HG02884 (cell line): Measurements from ENCODE around the gene PECR.
"Not testable (repeated sequence)": the region's sequence is repeated elsewhere in the genome, so short reads cannot be mapped to it uniquely, and the experiment has no call there.

Experiments used
- ATAC-seq: cut with Tn5 transposase; IDR thresholded peaks from one replicate; pipeline ENCODE4 v1.9.1; 2021; ENCODE audit warnings: mild to moderate bottlenecking, moderate library complexity; ENCODE audit not compliant: unreplicated experiment

PECR gene

GRCh38 chr2:216107320-216107719 lies 25.7 kb upstream of the PECR start:
- no peak for ATAC-seq

DNA sequence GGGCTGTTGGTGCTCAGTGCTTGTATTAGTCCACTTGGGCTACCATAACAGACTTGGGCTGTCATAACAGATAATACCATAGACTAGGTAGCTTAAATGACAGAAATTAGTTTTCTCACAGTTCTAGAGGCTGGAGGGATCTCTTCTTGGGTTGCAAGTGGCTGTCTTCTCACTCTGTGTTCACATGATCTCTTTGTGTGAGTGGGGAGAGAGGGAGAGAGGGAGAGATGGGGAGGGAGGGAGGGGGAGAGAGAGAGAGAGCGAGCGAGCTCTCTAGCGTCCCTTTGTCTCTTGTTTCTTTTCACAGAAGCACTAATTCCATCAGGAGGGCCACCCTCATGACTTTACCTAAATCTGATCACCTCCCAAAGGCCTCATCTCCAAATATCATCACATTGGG lies 23.1 kb upstream of the PECR start:
- no peak for ATAC-seq

- no peak for ATAC-seq
Observed at GRCh38 chr2:216103213-216103612, 21.6 kb upstream of the PECR start.

DNA sequence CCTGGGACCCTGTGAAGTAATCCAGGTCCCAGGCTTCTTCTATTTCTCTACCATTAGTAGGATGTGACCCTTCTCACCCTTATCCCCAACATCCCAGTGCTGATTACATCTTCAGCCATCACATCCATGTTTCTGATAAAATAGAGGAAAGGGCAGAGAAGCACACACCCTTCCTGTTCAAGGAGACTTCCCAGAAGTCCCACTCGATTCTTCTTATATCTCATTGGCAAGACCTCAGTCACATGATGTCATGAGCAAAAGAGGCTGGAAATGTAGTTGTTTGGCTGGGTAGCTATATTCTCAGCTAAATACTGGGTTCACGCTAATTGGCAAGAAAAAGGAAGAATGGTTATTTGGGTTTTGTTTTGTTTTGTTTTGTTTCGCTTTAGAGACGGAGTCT lies 19.5 kb upstream of the PECR start:
- ATAC-seq = no peak

GRCh38 chr2:216098421-216099334 lies 17.1 kb upstream of the PECR start:
- ATAC-seq = no peak

- ATAC-seq = no peak
Observed at GRCh38 chr2:216094701-216095100, 13.1 kb upstream of the PECR start.

DNA sequence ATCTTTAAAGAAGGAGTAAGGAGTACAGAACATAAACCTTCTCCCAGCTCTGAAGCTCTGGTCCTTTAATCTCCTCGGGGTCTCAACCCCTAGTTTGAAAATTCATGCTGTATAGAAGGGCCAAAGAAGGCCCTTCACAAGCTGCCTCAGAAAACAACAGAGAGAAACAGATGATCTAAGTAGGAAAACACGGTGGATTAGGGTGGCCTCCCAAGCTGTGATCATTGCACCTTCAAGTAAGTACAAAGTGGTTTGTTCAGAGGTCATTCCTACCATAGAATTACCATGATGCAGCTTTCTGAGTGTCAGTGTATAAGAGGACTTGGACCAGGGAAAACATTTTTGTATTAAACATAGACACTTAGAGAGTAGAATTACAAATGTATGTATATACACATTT lies 11.0 kb upstream of the PECR start:
- no peak for ATAC-seq

DNA sequence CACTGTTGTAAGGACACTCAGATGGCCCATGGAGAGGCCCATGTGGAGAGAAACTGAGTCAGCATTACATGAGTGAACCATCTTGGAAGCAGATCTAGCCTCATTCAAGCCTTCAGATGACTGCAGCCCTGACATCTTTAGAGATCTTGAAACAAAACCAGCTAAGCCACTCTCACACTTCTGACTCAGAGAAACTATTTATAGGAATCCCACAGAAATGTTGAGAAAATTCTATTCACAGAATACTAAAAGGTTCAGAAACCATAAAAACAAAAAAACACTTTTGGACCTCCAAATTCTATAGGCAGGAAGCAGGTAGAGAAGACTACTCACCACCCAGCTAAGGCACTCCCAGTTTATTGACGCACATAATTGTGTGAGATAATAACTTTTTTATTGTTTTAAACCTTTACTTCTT lies 8.8 kb upstream of the PECR start:
- no peak for ATAC-seq

DNA sequence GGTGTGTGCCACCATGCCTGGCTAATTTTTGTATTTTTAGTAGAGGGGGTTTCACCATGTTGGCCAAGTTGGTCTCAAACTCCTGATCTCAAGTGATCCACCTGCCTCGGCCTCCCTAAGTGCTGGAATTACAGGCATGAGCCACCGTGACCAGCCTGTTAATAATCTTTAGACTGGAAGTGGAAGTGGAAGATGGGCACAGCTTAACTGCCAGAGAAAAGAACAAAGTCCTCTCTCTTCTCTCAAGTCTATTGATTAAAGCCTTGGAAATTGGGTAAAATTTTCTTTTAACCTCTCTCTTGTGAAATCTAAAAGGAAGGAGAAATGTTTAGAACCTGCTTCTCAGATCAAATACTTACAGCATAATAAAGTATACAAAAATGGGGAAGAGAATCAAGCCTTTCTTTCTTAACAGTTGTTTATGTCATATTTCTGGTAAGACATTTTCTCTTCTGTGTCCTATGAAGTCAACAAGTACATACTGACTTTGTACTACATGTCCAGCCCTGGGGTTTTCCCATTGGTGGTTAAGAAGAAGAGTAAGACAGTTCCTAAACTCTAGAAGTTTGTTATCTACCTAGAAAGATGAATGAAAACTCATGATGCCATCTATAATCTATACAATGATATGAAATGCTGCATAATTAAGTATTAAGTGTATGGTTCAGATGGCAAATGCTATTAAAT lies 4.7 kb upstream of the PECR start:
- ATAC-seq = no peak

- ATAC-seq = no peak
Observed at GRCh38 chr2:216084547-216084946, 2.9 kb upstream of the PECR start.

DNA sequence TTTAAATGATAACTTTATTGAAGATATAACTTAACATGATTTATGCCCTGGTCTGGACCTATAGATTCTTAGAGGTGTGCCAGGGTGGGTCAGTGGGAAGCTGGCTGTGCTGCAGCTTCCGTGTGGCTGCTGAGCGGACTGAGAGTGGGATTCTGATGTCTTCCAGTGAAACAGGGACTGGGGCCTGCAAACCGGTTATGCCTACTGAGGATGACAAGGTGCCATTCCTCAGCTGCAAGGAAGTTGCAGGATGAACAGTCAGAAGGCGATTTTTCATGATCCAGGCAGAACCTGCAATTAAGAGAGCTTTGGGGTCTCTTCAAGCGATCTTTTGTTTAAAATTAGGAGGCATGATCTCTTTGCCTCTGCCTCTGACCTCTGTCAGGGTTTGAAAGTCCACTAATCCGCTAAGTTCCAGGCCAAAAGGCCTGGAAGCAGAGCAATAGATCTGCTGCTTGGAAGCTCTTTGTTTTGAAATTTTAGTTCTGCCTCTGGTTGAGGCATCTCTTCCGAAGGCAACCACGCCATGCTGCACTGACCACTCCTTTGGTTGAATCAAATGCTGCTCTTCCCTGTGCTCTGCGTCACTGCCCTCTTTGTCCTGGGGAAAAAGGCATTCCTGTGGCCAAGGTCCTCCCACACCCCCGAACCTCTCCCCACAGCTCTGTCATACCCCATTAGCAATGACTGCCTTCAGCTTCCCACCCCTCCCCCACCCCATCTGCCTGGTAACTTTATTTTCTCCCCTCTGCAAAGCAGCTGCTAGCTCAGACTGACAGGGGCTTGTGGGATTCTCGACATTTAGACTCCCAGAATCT lies 2.1 kb upstream of the PECR start:
- ATAC-seq = no peak

GRCh38 chr2:216082805-216083204 lies 1.2 kb upstream of the PECR start:
- ATAC-seq = no peak

DNA sequence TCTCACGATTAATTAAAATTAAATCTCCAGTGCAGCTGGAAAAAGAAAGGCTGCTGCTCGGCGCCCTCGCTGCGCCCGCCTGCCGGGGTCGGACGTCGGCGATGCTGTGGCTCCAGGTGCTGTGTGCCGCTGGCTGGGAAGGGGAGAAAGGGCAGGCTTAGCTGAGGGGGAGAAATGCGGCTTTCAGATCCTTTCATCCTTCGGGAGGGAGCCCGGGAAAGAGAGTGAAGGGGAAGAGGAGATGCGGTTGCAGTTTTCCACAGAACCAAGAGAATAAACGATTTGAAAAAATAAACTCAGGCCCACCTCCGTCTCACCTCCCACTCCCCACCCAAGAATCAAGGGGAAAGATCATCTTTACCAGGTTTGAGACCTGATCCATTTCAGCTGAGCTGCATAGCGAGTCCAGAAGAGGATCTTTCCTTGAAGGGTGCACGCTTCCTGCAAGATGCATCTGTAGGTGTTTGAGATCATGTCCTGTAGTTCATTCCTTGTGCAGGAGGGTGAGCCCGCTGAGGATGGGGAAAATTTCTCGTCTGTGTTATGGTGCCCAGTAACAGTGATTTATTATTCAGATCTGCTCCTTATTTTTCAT lies 605 bp upstream of the PECR start:
- no peak for ATAC-seq

DNA sequence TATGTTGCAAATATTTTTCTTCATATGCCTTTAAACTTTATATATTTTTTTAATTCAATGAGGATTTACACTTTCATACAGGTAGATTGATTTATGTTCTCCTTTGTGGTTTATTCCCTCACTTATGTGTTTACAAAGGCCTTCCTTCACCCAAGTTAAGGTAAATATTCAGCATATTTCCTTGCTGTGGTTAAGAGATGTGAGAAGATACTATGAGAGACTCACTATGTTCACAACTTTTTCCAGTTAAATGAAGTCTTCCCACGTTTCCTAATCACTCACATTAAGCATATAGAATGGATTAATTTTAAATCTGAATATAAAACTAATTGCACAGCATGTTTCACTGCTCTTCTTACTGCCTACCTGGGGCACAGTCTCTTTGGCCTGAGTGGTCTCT lies 597 bp downstream of the PECR start:
- ATAC-seq = no peak

GRCh38 chr2:216080048-216080447 lies 1.6 kb downstream of the PECR start:
- not testable (repeated sequence) for ATAC-seq

- ATAC-seq = no peak
Observed at GRCh38 chr2:216078776-216079175, 2.8 kb downstream of the PECR start.

DNA sequence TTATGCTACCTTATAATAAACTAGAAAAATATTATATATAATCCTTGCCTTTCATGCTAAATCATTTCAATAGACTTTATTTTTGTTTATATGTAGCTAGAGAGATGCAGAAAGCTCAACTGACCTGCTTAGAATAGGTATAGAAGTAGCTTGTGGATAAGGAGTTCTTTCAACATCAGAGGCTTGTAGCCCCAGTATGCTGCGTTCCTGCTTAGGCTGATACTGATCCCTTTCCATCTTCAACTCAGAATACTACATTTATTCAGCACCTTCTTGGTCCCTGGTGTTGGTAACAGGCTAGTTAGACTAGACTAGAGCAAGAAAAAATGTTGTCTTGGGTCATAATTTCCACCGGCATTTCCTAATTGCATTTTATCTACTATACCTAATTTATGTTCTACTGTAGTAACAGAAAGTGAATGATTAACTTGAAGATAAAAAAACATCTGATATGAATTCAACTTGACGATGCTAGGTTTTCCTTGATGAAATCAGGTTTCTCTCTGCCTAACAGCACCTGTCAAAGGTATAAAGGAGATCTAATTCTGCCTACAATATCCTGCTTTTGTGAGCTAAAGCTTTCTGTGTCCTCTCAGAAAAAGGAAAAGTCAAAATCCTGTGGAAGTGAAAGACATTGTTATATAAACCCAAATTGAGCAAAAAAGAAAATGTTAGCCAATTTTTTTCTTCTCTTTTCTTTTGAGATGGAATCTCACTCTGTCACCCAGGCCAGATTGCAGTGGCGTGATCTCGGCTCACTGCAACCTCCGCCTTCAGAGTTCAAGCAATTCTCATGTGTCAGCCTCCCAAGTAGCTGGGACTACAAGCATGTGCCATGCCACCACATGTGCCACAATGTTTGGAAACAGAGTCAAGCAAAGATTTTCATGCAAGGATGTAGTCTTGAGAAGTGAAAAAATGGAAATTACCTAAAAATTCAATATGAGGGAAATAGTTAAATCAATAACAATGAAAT lies 5.8 kb downstream of the PECR start:
- no peak for ATAC-seq

DNA sequence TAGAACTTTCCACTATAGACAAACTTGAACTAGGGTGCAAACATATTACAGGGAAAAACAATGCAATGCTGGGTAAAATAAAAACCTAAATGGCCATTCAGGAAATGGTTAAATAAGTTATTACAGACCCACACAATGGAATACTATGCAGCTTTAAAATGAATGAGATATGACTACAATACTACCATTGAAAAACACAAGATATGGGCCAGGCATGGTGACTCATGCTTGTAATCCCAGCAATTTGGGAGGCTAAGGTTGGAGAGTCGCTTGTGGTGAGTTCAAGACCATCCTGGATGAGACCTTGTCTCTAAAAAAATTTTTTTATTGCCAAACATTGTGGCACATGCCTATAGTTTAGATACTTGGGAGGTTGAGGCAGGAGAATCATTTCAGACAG lies 6.8 kb downstream of the PECR start:
- no peak for ATAC-seq

- no peak for ATAC-seq
Observed at GRCh38 chr2:216074380-216074779, 7.2 kb downstream of the PECR start.

DNA sequence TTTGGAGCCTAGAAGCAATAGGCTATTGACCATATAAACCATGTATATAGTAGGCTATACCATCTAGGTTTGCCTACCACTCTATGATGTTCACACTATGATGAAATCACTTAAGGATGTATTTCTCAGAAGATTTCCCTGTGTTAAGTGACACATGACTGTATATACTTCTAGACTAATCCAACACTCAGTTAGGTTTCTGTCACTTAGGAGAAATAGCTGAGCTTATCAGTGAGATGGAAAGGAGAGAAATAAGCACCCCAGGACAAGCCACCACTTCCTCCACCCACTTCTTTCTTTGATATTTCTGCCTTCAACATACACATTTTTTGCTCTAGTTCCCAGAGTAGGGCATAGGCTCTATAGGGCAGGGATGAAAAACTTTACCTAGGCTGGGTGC lies 7.8 kb downstream of the PECR start:
- no peak for ATAC-seq
